Stimulated activated effector memory CD8-positive, alpha-beta T cell treated with anti-CD3 and anti-CD28 coated beads, Interleukin-12 subunit alpha, Interleukin-12 subunit beta, amount 100 ng/mL, for 72 hours (primary cell): ENCODE data around the gene RTL5.

Source experiments
- ATAC-seq: fragments of 150-1000 bp; cut with Tn5 transposase; 2 replicates; pipeline ENCODE4 v1.10.0; 2021
- DNase-seq, 2 donors: peaks; one replicate each; pipeline ENCODE4 v3.0.0; 2021 to 2022; ENCODE audit warnings: low spot score in 2 of 2
- H3K27ac Mint-ChIP-seq: one replicate; pipeline ENCODE4 v1.8.0; 2022; ENCODE audit warnings: mild to moderate bottlenecking, mixed read lengths
- H3K36me3 Mint-ChIP-seq: one replicate; pipeline ENCODE4 v1.8.0; 2022; ENCODE audit warnings: mild to moderate bottlenecking, mixed read lengths
- H3K4me1 Mint-ChIP-seq: one replicate; pipeline ENCODE4 v1.8.0; 2022; ENCODE audit warnings: mixed read lengths
- H3K4me3 Mint-ChIP-seq: one replicate; pipeline ENCODE4 v1.8.0; 2022; ENCODE audit warnings: mild to moderate bottlenecking, mixed read lengths
- H3K9me3 Mint-ChIP-seq: one replicate; pipeline ENCODE4 v1.8.0; 2022; ENCODE audit warnings: mixed read lengths

The RTL5 gene

DNA sequence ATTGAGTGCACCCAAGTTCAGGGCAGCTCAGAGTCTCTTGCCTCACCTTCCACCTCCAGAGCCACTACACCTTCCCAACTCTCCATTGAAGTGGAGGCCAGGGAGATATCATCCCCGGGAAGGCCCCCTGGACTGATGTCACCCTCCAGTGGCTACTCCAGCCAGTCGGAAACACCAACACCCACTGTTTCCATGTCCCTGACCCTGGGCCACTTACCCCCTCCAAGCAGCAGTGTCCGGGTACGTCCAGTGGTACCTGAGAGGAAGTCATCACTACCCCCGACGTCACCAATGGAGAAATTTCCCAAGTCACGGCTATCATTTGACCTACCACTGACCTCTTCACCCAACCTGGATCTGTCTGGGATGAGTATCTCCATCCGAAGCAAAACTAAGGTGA is 7.8 kb upstream of the RTL5 start:
- peaks cover 12% of the 10 kb centered on the region for H3K4me1 Mint-ChIP-seq

DNA sequence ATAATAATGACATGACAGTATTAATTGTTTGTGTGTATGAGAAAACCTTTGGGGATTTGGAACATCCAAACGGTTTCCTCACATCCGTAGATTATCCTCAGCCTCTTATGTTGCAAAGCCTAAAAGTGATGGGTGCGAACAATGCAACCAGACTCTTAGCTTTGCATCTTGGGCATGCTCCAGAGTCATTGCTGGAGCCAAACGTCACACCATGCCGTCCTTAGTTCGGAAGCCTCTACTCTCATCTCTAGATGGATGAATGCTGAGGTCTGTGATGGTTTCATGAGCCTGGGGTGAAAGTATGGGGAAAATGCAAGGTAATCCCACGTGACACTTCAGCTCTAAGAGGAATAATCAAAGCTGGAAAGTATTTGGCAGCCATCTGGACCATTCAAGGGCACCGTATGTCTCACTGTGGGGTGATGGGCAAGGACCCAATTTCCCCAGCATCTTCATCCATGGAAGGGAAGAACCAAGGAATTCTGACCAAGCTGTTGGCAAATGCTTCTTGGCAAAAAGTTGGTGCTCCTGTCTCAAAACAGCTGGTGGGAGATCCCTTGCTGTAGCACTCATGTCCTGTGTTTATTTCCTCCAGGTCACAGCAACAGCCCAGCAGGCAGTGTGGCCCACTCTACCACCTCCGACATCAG is 6.3 kb upstream of the RTL5 start:
- no peak overlapping the region for H3K4me3 Mint-ChIP-seq
- DNase-seq (no peak), ATAC-seq (no peak)
- no peaks in the 10 kb centered on the region for H3K9me3 Mint-ChIP-seq
- H3K27ac Mint-ChIP-seq: no peak overlapping the region
- H3K4me1 Mint-ChIP-seq: peaks cover 12% of the 10 kb centered on the region
- H3K36me3 Mint-ChIP-seq: no peaks in the 10 kb centered on the region

More for the DNA sequence above, 7.8 kb upstream of the RTL5 start:
- Mint-ChIP-seq H3K9me3 (no peaks in the 10 kb centered on the region), H3K27ac (no peak overlapping the region), H3K36me3 (no peaks in the 10 kb centered on the region), H3K4me3 (no peak overlapping the region)
- ATAC-seq: no peak
- DNase-seq: no peak

GRCh38 chrX:72133851-72134546 is 2.3 kb upstream of the RTL5 start:
- DNase-seq: no peak
- Mint-ChIP-seq H3K4me1 (peaks cover 11% of the 10 kb centered on the region), H3K9me3 (no peaks in the 10 kb centered on the region), H3K36me3 (no peaks in the 10 kb centered on the region), H3K4me3 (no peak overlapping the region), H3K27ac (no peak overlapping the region)
- no peak for ATAC-seq

GRCh38 chrX:72132456-72132855 is 741 bp upstream of the RTL5 start:
- Mint-ChIP-seq H3K4me1 (peaks cover 14% of the 10 kb centered on the region), H3K9me3 (no peaks in the 10 kb centered on the region), H3K36me3 (no peaks in the 10 kb centered on the region), H3K27ac (peak overlapping the region; percentile 54), H3K4me3 (peak overlapping the region; percentile 76)
- DNase-seq (no peak), ATAC-seq (no peak)

DNA sequence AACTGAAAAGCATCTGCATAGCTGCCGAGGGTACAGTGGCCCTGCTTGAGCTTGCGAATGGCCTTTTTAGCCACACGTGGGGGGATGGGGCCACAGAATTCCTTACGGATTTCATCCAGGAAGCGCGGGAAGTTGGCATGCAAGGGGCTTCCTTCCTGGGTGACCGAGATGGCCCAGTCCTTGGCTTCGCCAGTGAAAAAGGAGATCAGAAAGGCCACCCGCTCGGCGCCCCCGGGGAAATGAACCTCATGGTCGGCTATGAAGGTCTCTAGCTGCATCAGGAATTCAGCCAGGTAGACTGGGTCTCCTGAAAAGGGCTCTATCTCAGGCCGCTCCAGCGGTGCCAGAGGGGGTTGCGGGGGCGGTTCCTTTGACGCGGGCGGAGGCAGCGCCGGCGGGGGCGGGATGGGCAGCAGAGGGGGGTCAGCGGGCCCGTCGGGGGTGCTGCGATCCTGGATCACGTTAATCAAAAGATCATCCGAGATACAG is 909 bp downstream of the RTL5 start:
- Mint-ChIP-seq H3K9me3 (no peaks in the 10 kb centered on the region), H3K4me1 (peaks cover 19% of the 10 kb centered on the region)

DNA sequence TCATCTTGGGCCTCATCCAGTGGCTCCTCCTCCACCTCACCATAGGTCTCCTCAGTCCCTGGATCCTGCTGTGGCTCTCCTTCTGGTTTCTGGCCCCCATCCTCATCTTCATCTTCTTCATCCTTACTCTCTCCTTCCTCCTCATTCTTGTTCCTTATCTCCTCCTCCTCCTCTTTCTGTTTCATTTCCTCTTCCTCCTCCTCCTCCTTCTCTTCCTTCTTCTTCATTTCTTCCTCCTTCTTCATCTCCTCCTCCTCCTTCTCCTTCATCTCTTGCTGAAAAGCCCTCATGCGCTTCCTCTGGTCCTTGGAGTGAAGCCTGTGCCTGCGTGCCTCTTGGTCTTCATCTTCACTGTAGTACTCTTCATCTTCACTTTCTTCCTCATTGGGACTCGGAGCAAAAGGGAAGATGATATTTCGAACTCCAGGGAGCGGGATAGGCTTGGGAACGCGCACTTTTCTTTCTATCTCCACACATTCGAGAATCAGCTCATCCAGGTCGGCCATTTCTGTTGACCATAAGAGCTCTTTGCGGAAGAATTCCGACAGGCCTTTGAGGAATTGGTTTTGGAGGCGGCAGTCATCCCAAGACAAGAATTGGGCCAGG is 1.5 kb downstream of the RTL5 start:
- ATAC-seq (no peak), DNase-seq (no peak)
- H3K27ac Mint-ChIP-seq: no peak overlapping the region
- H3K4me1 Mint-ChIP-seq: peaks cover 25% of the 10 kb centered on the region
- peak overlapping the region; percentile 76 for H3K4me3 Mint-ChIP-seq
- no peaks in the 10 kb centered on the region for H3K9me3 Mint-ChIP-seq
- no peaks in the 10 kb centered on the region for H3K36me3 Mint-ChIP-seq

More for the DNA sequence above, 909 bp downstream of the RTL5 start:
- no peaks in the 10 kb centered on the region for H3K36me3 Mint-ChIP-seq
- ATAC-seq (no peak), DNase-seq (no peak)
- no peak overlapping the region for H3K27ac Mint-ChIP-seq
- H3K4me3 Mint-ChIP-seq: peak overlapping the region; percentile 76

- DNase-seq (no peak), ATAC-seq (no peak)
- Mint-ChIP-seq H3K4me3 (no peak overlapping the region), H3K27ac (no peak overlapping the region), H3K36me3 (no peaks in the 10 kb centered on the region), H3K9me3 (no peaks in the 10 kb centered on the region), H3K4me1 (peaks cover 31% of the 10 kb centered on the region)
Observed at GRCh38 chrX:72129661-72130060, 2.1 kb downstream of the RTL5 start.

GRCh38 chrX:72128881-72129280 is 2.8 kb downstream of the RTL5 start:
- Mint-ChIP-seq H3K27ac (no peak overlapping the region), H3K4me1 (peaks cover 38% of the 10 kb centered on the region), H3K4me3 (no peak overlapping the region), H3K9me3 (no peaks in the 10 kb centered on the region), H3K36me3 (no peaks in the 10 kb centered on the region)
- DNase-seq (no peak), ATAC-seq (no peak)

DNA sequence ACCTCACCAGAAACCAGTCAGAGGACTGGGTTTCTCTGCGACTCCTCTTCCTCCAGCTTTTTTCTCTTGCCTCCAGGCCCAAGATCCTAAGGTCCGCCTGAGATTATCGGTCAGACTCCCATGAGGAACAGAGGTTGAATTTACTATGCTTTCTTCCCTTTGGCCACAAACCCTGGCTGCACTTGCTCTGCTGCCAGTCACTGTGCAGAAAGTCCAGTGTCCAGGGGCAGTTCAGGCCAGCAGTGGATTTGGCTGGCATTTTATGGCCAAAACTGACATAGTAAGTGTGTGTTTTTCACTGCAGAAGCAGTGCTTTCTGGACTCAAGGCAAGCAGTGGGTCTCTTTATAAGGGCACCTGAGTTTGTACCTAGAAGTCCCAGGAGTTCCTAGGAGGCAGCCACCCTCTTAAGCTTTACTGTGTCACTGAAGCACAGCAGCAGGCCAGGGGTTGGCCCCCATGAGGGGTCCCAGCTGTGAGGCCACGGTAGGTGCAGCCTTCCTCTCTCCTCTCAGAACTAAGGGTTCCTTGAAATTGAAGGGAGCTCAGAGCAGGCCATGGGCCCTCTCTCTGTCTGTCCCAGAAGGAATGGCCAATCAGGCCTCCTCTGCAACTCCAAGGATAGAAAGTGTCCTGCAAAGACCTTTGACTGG is 3.4 kb downstream of the RTL5 start:
- ATAC-seq: no peak
- H3K4me1 Mint-ChIP-seq: peaks cover 44% of the 10 kb centered on the region
- no peaks in the 10 kb centered on the region for H3K36me3 Mint-ChIP-seq
- no peak for DNase-seq
- no peak overlapping the region for H3K4me3 Mint-ChIP-seq
- H3K27ac Mint-ChIP-seq: no peak overlapping the region
- no peaks in the 10 kb centered on the region for H3K9me3 Mint-ChIP-seq

GRCh38 chrX:72127332-72127731 is 4.4 kb downstream of the RTL5 start:
- no peaks in the 10 kb centered on the region for H3K9me3 Mint-ChIP-seq
- peaks cover 52% of the 10 kb centered on the region for H3K4me1 Mint-ChIP-seq

DNA sequence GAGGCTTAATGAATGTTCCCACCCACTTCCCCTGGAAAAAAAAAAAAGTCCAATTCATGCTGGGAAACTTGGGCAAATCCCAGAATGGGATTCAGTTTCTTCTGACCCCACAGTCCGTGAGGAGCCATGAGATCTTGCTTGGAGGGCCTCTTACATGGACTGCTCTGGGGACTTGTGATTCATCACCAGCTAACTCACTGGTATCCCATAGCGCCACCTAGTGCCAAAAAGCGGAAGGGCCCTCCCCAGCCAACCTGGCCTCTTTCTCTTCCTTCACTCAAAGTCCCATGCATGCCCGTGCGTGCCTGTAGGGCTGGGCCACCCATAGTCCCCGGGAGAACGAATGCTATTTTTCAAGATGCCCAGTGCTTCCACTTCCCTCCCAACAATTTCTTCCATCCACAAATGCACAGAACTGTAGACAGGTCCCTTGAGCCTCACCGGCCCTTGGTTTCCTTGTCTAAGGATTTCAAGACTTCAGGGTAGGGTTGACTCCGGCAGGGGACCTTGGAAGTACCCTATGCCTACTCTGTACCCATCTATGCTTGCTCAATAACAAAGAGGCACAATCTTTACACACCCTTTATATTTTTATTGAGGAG is 5.1 kb downstream of the RTL5 start:
- peak; percentile 77 to 89 for DNase-seq
- Mint-ChIP-seq H3K36me3 (no peaks in the 10 kb centered on the region), H3K4me3 (no peak overlapping the region), H3K4me1 (peaks cover 46% of the 10 kb centered on the region), H3K9me3 (no peaks in the 10 kb centered on the region), H3K27ac (peak overlapping the region; percentile 23)
- peak; percentile 81 for ATAC-seq

More at GRCh38 chrX:72127332-72127731, 4.4 kb downstream of the RTL5 start:
- no peaks in the 10 kb centered on the region for H3K36me3 Mint-ChIP-seq
- no peak for DNase-seq
- H3K27ac Mint-ChIP-seq: peak overlapping the region; percentile 23
- no peak for ATAC-seq
- no peak overlapping the region for H3K4me3 Mint-ChIP-seq

DNA sequence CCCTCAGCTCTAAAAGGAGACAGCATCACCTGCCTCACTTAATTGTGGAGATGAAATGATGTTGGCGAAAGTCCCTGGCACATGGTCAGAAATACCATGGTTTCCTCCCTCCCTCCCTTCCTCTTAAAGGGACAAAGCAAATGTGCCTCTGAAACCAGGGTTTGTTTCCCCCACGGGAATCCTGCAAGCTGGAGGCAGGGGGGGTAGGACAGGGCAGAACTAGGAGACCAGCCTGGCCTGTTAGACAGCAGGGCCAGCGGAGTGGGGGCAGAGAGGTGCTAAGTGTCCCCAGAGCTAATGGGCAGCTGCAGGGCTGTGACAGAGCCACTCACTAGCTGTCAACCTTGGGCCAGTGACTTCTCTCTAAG is 5.7 kb downstream of the RTL5 start:
- ATAC-seq (no peak), DNase-seq (no peak)
- Mint-ChIP-seq H3K4me1 (peaks cover 50% of the 10 kb centered on the region), H3K4me3 (no peak overlapping the region), H3K9me3 (no peaks in the 10 kb centered on the region), H3K27ac (no peak overlapping the region), H3K36me3 (no peaks in the 10 kb centered on the region)

DNA sequence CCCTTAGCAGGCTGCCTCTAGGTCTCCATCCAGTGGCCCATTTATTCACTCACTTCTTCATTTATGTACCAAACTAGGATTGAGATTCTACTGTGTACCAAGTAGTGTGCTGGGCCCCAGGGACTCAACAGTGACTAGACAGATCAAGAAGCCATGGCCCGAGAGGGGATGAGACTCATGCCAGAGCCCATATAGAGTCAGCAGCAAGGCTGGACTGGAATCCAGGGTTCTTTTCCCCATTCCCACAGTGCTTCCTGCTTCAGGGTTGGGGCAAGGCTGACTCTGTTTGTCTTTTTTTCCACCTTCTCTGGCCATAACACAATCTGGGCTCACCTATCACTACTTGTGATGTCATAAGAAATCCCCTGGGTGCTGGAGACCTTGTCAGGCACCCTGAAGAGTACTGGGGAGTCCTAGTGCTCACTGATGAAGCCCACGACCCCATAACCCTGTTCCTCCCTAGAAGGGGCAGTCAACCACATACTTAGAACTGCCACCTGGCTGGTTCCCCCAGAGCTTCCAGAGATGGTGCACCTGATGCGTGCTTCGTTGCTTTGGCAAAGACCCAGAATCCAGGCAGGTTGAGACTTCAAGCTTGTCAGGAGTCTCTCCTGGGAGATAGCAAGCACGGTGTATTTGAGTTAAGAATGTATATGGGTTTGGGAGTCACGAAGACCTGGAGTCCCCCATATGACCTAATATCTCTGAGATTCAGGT is 6.2 kb downstream of the RTL5 start:
- Mint-ChIP-seq H3K9me3 (no peaks in the 10 kb centered on the region), H3K4me3 (peak overlapping the region; percentile 44), H3K4me1 (peaks cover 55% of the 10 kb centered on the region), H3K27ac (no peak overlapping the region), H3K36me3 (no peaks in the 10 kb centered on the region)
- ATAC-seq: no peak
- DNase-seq: no peak

DNA sequence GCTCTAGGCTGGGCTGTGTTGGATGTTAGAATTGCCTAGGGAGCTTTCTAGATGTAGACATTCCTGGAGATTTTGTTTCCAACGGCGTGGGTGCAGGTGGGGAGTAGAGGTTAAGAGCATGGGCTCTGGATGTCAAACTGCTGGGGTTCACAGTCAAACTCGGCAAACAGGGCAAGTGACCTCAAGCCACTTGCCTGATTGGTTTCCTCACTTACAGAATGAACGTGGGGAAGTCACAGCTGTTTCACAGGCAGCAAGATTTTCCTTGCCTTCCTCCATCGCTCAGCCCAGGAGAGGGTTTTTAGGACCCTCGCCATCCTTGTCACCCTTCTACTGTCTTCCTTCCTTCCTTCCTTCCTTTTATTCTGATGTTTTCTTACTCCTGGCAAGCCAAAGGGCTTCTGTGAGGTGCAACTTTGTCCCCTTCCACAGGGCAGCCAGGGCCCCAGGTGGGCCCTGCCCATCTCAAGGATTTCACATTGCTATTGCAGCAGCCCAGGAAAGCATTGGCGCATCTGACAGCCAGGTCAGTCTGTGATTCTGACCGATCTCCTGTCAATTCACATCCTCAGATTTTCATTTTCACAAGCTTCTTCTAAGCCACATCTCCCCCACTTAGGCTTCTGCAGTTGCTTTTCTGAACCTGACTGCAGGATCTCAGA is 7.0 kb downstream of the RTL5 start:
- no peaks in the 10 kb centered on the region for H3K9me3 Mint-ChIP-seq
- H3K27ac Mint-ChIP-seq: peak overlapping the region; percentile 58
- H3K36me3 Mint-ChIP-seq: no peaks in the 10 kb centered on the region
- peaks cover 59% of the 10 kb centered on the region for H3K4me1 Mint-ChIP-seq
- DNase-seq: no peak
- no peak for ATAC-seq
- H3K4me3 Mint-ChIP-seq: peak overlapping the region; percentile 44
